ENCODE results near the gene MYH11. TPM values are rescaled to one million over a fixed set of nuclear protein-coding genes. Genes with fewer than 3 reads are reported as not detected.

The MYH11 gene
- total and polyA plus RNA-seq, 10 of the 15 experiments (the other 5 are each of a cell fraction or from before 2014, with no cell fraction given), result 0.01 to 1.9 (median 0.13) TPM; not detected in 1

DNA sequence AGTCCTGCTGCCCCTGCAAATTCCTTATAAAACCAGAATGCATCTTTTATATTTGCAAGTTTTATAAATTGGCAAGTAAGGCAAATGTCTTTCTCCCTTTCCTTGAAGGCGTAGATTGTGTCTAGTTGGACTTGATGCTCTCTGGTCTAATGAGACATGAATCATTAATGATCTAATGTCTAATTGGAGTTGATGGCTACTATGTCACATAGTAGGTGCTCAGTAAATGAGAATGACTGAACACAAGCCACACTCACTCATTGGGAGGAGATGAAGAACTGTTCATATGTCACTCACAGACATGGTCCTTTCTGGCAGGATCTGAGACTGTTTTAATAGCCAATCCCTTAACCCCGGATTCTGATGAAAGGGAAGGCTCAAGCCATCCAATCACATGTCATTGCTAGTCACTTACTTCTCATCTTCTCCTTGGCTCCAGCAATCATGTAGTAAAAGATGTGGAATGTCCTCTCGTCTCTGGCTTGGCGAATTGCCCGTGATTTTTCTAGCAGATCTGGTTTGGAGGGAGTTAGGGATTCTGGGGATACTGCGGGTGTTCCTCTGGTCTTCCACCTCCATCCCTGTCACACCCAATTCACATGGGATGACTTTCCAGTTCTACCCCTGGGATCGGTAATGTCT lies 81.0 kb downstream of the MYH11 start:
- H3K9me3 ChIP-seq (replicated peaks; ENCODE audit: control insufficient read depth, insufficient read depth, low read length), result no peaks in the 10 kb centered on the region
- ATAC-seq, result no peak
- no peaks in the 10 kb centered on the region for H3K36me3 ChIP-seq (ENCODE audit: control insufficient read depth in 2 of 2, insufficient read depth in 2 of 2, low read length in 1 of 2)
- no peak overlapping the region for H3K27ac ChIP-seq (ENCODE audit: control insufficient read depth, insufficient read depth)
- in situ Hi-C loops (cut with MboI), result loop anchor here (5.0 kb wide), 1 partner anchor 412 kb away; no protein-coding TSS in a partner anchor
- FAIRE-seq, result no peak
- no peak overlapping the region for H3K4me2 ChIP-seq (ENCODE audit: control insufficient read depth, insufficient read depth)
- ChIA-PET CTCF (interaction anchor here (0.7 to 1.2 kb wide), 2 partner anchors 19 kb away, joined by 3 read pairs; no protein-coding TSS in a partner anchor), POLR2A (no interaction called here), RAD21 (ENCODE audit: unreplicated experiment) (interaction anchor here (1.0 kb wide), 1 partner anchor 10 kb away, joined by 3 read pairs; no protein-coding TSS in a partner anchor), SMC1A (ENCODE audit: uncharacterized antibody, unreplicated experiment) (interaction anchor here (0.7 kb wide), 1 partner anchor 46 kb away, joined by 3 read pairs; no protein-coding TSS in a partner anchor)
- H2AFZ ChIP-seq (ENCODE audit: control insufficient read depth, low read depth, low read length), result no peak overlapping the region
- no peaks in the 10 kb centered on the region for H3K79me2 ChIP-seq (ENCODE audit: control insufficient read depth, insufficient read depth, low read length)
- H3K9ac ChIP-seq (ENCODE audit: control insufficient read depth, insufficient read depth, low read length), result no peak overlapping the region
- DNase-seq (ENCODE audit: low read depth, low spot score), result no peak
- no TSS peak for BruUV-seq (replicated peaks)
- H4K20me1 ChIP-seq (ENCODE audit: control insufficient read depth, insufficient read depth), result no peaks in the 10 kb centered on the region
- TF ChIP-seq NBN (IDR thresholded peaks at IDR 0.05), result no peak
- no peak for TF ChIP-seq NFIC (IDR thresholded peaks at IDR 0.05; ENCODE audit: low read depth, low read length)
- TF ChIP-seq, protein P1, sequence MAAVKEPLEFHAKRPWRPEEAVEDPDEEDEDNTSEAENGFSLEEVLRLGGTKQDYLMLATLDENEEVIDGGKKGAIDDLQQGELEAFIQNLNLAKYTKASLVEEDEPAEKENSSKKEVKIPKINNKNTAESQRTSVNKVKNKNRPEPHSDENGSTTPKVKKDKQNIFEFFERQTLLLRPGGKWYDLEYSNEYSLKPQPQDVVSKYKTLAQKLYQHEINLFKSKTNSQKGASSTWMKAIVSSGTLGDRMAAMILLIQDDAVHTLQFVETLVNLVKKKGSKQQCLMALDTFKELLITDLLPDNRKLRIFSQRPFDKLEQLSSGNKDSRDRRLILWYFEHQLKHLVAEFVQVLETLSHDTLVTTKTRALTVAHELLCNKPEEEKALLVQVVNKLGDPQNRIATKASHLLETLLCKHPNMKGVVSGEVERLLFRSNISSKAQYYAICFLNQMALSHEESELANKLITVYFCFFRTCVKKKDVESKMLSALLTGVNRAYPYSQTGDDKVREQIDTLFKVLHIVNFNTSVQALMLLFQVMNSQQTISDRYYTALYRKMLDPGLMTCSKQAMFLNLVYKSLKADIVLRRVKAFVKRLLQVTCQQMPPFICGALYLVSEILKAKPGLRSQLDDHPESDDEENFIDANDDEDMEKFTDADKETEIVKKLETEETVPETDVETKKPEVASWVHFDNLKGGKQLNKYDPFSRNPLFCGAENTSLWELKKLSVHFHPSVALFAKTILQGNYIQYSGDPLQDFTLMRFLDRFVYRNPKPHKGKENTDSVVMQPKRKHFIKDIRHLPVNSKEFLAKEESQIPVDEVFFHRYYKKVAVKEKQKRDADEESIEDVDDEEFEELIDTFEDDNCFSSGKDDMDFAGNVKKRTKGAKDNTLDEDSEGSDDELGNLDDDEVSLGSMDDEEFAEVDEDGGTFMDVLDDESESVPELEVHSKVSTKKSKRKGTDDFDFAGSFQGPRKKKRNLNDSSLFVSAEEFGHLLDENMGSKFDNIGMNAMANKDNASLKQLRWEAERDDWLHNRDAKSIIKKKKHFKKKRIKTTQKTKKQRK (IDR thresholded peaks at IDR 0.05; ENCODE audit: low read depth, low read length), result no peak
- TF ChIP-seq ATF7 (IDR thresholded peaks at IDR 0.05; ENCODE audit: low read depth), result no peak
- TF ChIP-seq CREM (IDR thresholded peaks at IDR 0.05; ENCODE audit: low read depth), result no peak
- TF ChIP-seq SMC3 (IDR thresholded peaks at IDR 0.05; ENCODE audit: borderline replicate concordance, low read length), result no peak
- TF ChIP-seq MYC (IDR thresholded peaks at IDR 0.05; ENCODE audit: insufficient read depth, insufficient read length, insufficient replicate concordance, low read length, severe bottlenecking), result no peak
- TF ChIP-seq CBX3 (IDR thresholded peaks at IDR 0.05; ENCODE audit: borderline replicate concordance, low read depth), result no peak
- no peak overlapping the region for H3K4me3 ChIP-seq
- intact Hi-C loops (cut with micrococcal nuclease; ENCODE audit: unreplicated experiment), result no loop called here
- H3K27me3 ChIP-seq (replicated peaks in 1 of 2; ENCODE audit: control insufficient read depth in 2 of 2, insufficient read depth in 2 of 2, low read length in 1 of 2), result no peaks in the 10 kb centered on the region; a peak in 1 of 4 replicates
- no peaks in the 10 kb centered on the region for H3K4me1 ChIP-seq (ENCODE audit: control insufficient read depth, insufficient read depth, low read length)
- WGBS (ENCODE audit: insufficient coverage, insufficient replicate concordance, low lambda C conversion rate, missing lambda C conversion rate), result 26% methylated on average over 7 of the region's 7 CpGs
